ENCODE data around the gene SIX5. TPM values are rescaled to one million over a fixed set of nuclear protein-coding genes. Genes with fewer than 3 reads are reported as not detected.

Gene SIX5
- total RNA-seq, 2 experiments from 2014 or later, result 1.5 to 2.8 TPM

GRCh38 chr19:45789035-45789786 is 20.2 kb upstream of the SIX5 start:
- Mint-ChIP-seq H3K27me3 (peaks cover 21% of the 10 kb centered on the region), H3K4me1 (peaks cover 26% of the 10 kb centered on the region), H3K27ac (no peak overlapping the region), H3K9me3 (ENCODE audit: low read depth) (no peaks in the 10 kb centered on the region), H3K4me3 (no peak overlapping the region), H3K36me3 (peaks cover 33% of the 10 kb centered on the region)
- no peak for ATAC-seq
- CTCF ChIA-PET, result interaction anchor here (1.0 to 20.8 kb wide), 4 partner anchors 10 to 28 kb away, joined by 4 to 338 read pairs (median 17); partner anchors contain the start of gene SIX5
- DNase-seq, result no peak

- no peaks in the 10 kb centered on the region for H3K9me3 Mint-ChIP-seq (ENCODE audit: low read depth)
- H3K27me3 Mint-ChIP-seq, result peaks cover 9% of the 10 kb centered on the region
- H3K36me3 Mint-ChIP-seq, result peaks cover 33% of the 10 kb centered on the region
- H3K4me3 Mint-ChIP-seq, result no peak overlapping the region
- DNase-seq, result no peak
- no peak overlapping the region for H3K27ac Mint-ChIP-seq
- ATAC-seq, result no peak
- peaks cover 9% of the 10 kb centered on the region for H3K4me1 Mint-ChIP-seq
- CTCF ChIA-PET, result no interaction called here
These were observed 17.5 kb upstream of the SIX5 start for GRCh38 chr19:45786533-45786894.

GRCh38 chr19:45785781-45786532 is 16.9 kb upstream of the SIX5 start:
- Mint-ChIP-seq H3K27ac (no peak overlapping the region), H3K4me3 (no peak overlapping the region), H3K4me1 (peaks cover 4% of the 10 kb centered on the region), H3K27me3 (peaks cover 11% of the 10 kb centered on the region), H3K9me3 (ENCODE audit: low read depth) (no peaks in the 10 kb centered on the region), H3K36me3 (peaks cover 32% of the 10 kb centered on the region)
- CTCF ChIA-PET, result interaction anchor here (8.5 kb wide), 1 partner anchor 17 kb away, joined by 94 read pairs; the partner anchor contains the start of gene SIX5
- DNase-seq, result no peak
- ATAC-seq, result no peak

GRCh38 chr19:45785097-45785496 is 16.0 kb upstream of the SIX5 start:
- CTCF ChIA-PET, result interaction anchor here (1.4 to 8.5 kb wide), 2 partner anchors 16 to 32 kb away, joined by 4 to 94 read pairs; partner anchors contain the start of gene SIX5
- Mint-ChIP-seq H3K4me1 (no peaks in the 10 kb centered on the region), H3K4me3 (no peak overlapping the region), H3K27me3 (peaks cover 15% of the 10 kb centered on the region), H3K36me3 (peaks cover 29% of the 10 kb centered on the region), H3K27ac (no peak overlapping the region), H3K9me3 (ENCODE audit: low read depth) (no peaks in the 10 kb centered on the region)
- DNase-seq, result no peak
- ATAC-seq, result no peak

- CTCF ChIA-PET, result interaction anchor here (1.1 to 8.5 kb wide), 3 partner anchors 15 to 33 kb away, joined by 4 to 94 read pairs (median 4); partner anchors contain the start of gene SIX5
- no peak for DNase-seq
These were observed 15.0 kb upstream of the SIX5 start for GRCh38 chr19:45784096-45784495.

GRCh38 chr19:45782820-45783785 is 14.1 kb upstream of the SIX5 start:
- Mint-ChIP-seq H3K27ac (no peak overlapping the region), H3K9me3 (ENCODE audit: low read depth) (no peaks in the 10 kb centered on the region), H3K4me1 (peaks cover 13% of the 10 kb centered on the region), H3K4me3 (no peak overlapping the region), H3K27me3 (peaks cover 10% of the 10 kb centered on the region), H3K36me3 (peaks cover 14% of the 10 kb centered on the region)
- DNase-seq (no peak), ATAC-seq (no peak)
- CTCF ChIA-PET, result interaction anchor here (0.7 to 8.5 kb wide), 7 partner anchors 8 to 225 kb away, joined by 3 to 94 read pairs (median 3); partner anchors contain the start of gene SIX5

More at GRCh38 chr19:45784096-45784495, 15.0 kb upstream of the SIX5 start:
- no peaks in the 10 kb centered on the region for H3K9me3 Mint-ChIP-seq (ENCODE audit: low read depth)
- no peak for ATAC-seq
- no peak overlapping the region for H3K27ac Mint-ChIP-seq
- no peak overlapping the region for H3K4me3 Mint-ChIP-seq
- peaks cover 24% of the 10 kb centered on the region for H3K36me3 Mint-ChIP-seq
- peaks cover 18% of the 10 kb centered on the region for H3K27me3 Mint-ChIP-seq
- peaks cover 4% of the 10 kb centered on the region for H3K4me1 Mint-ChIP-seq

GRCh38 chr19:45782162-45782691 is 13.2 kb upstream of the SIX5 start, which contains the start of gene DMPK:
Gene DMPK, minus strand, starts transcription at chr19:45782490. Its CDS starts 138 bp downstream, at chr19:45782352.
- Mint-ChIP-seq H3K4me1 (peaks cover 13% of the 10 kb centered on the region), H3K4me3 (no peak within 1 kb of the TSS), H3K9me3 (ENCODE audit: low read depth) (no peaks in the 10 kb centered on the region), H3K27me3 (peaks cover 10% of the 10 kb centered on the region), H3K27ac (no peak within 1 kb of the TSS), H3K36me3 (peaks cover 11% of the 10 kb centered on the region)
- CTCF ChIA-PET, result interaction anchor here (0.7 to 8.5 kb wide), 7 partner anchors 9 to 224 kb away, joined by 3 to 94 read pairs (median 3); partner anchors contain the start of gene SIX5
- DNase-seq (no peak), ATAC-seq (no peak)

- CTCF ChIA-PET, result interaction anchor here (1.2 to 8.5 kb wide), 4 partner anchors 10 to 36 kb away, joined by 3 to 94 read pairs (median 6); partner anchors contain the start of gene SIX5
- H3K27ac Mint-ChIP-seq, result no peak overlapping the region
- peaks cover 6% of the 10 kb centered on the region for H3K36me3 Mint-ChIP-seq
- ATAC-seq, result no peak
- no peaks in the 10 kb centered on the region for H3K9me3 Mint-ChIP-seq (ENCODE audit: low read depth)
- H3K27me3 Mint-ChIP-seq, result peaks cover 10% of the 10 kb centered on the region
- no peak for DNase-seq
- peaks cover 13% of the 10 kb centered on the region for H3K4me1 Mint-ChIP-seq
- no peak overlapping the region for H3K4me3 Mint-ChIP-seq
These were observed 12.4 kb upstream of the SIX5 start for GRCh38 chr19:45781214-45782161.

- ATAC-seq (no peak), DNase-seq (no peak)
- no peak overlapping the region for H3K4me3 Mint-ChIP-seq
- no peaks in the 10 kb centered on the region for H3K9me3 Mint-ChIP-seq (ENCODE audit: low read depth)
- peaks cover 2% of the 10 kb centered on the region for H3K36me3 Mint-ChIP-seq
- CTCF ChIA-PET, result interaction anchor here (1.2 to 8.5 kb wide), 5 partner anchors 11 to 100 kb away, joined by 3 to 94 read pairs (median 5); partner anchors contain the start of gene SIX5
- peaks cover 10% of the 10 kb centered on the region for H3K27me3 Mint-ChIP-seq
- no peak overlapping the region for H3K27ac Mint-ChIP-seq
- peaks cover 13% of the 10 kb centered on the region for H3K4me1 Mint-ChIP-seq
These were observed 11.6 kb upstream of the SIX5 start for GRCh38 chr19:45780448-45781213.

- H3K4me3 Mint-ChIP-seq, result no peak overlapping the region
- ATAC-seq (no peak), DNase-seq (no peak)
- H3K4me1 Mint-ChIP-seq, result peaks cover 13% of the 10 kb centered on the region
- peaks cover 10% of the 10 kb centered on the region for H3K27me3 Mint-ChIP-seq
- H3K9me3 Mint-ChIP-seq (ENCODE audit: low read depth), result no peaks in the 10 kb centered on the region
- H3K27ac Mint-ChIP-seq, result no peak overlapping the region
- CTCF ChIA-PET, result interaction anchor here (1.3 to 8.5 kb wide), 6 partner anchors 9 to 101 kb away, joined by 3 to 94 read pairs (median 8); partner anchors contain the start of gene SIX5
- peaks cover 2% of the 10 kb centered on the region for H3K36me3 Mint-ChIP-seq
These were observed 11.0 kb upstream of the SIX5 start for GRCh38 chr19:45780146-45780447.

Measured in activated CD8-positive, alpha-beta memory T cell treated with anti-CD3 and anti-CD28 coated beads, Interleukin-2, amount 10 ng/mL, durations not matched to agents 7 days and 5 days (primary cell).